Stomach (tissue), 9 donors: ENCODE results near the gene MITD1. TPM values are rescaled to one million over a fixed set of nuclear protein-coding genes. Genes with fewer than 3 reads are reported as not detected.
A peak's percentile ranks its signal among the peaks of the same experiment; 100 is the strongest.

Experiments used
- DNase-seq, 2 donors: peaks; one replicate each; pipeline versions ENCODE4 v3.0.0 to v3.0.0-alpha.2; 2013 to 2019
- H3K27ac ChIP-seq, 5 donors: fragments of 200-600 bp in 4 of 5; sonication (generic) in 4 of 5; one replicate each; pipeline ENCODE4 v1.5.1; 2013 to 2019; ENCODE audit warnings: mild to moderate bottlenecking in 1 of 5, moderate library complexity in 1 of 5
- H3K27me3 ChIP-seq, 3 donors: fragments of 200-600 bp; sonication (generic); one replicate each; pipeline ENCODE4 v1.5.1; 2017 to 2019; ENCODE audit warnings: mixed run types in 1 of 3
- H3K36me3 ChIP-seq, 4 donors: fragments of 200-600 bp; sonication (generic); 1 replicate in 3 of 4; 2 replicates in 1 of 4; pipeline ENCODE4 v1.5.1; 2016 to 2019
- H3K4me1 ChIP-seq, 4 donors: fragments of 200-600 bp; sonication (generic); one replicate each; pipeline ENCODE4 v1.5.1; 2016 to 2019
- H3K4me3 ChIP-seq, 4 donors: fragments of 200-600 bp; sonication (generic) in 3 of 4; one replicate each; pipeline ENCODE4 v1.5.1; 2016 to 2019; ENCODE audit warnings: mild to moderate bottlenecking in 1 of 4
- H3K9me3 ChIP-seq, 4 donors: fragments of 200-600 bp; sonication (generic); one replicate each; pipeline ENCODE4 v1.5.1; 2016 to 2019
- EP300 ChIP-seq: sonication (generic); formaldehyde crosslinking; IDR thresholded peaks from one replicate; pipeline ENCODE4 v1.6.1; 2017; ENCODE audit warnings: antibody characterized with exemption
- POLR2A ChIP-seq, 4 donors: fragments of 450-650 bp; IDR thresholded peaks; one replicate each; pipeline ENCODE4 v1.6.1; 2016; ENCODE audit warnings: antibody characterized with exemption in 4 of 4, control low read depth in 2 of 4, mild to moderate bottlenecking in 1 of 4, moderate library complexity in 1 of 4
- POLR2AphosphoS5 ChIP-seq, 3 donors: sonication (generic); formaldehyde crosslinking; IDR thresholded peaks; one replicate each; pipeline ENCODE4 v1.6.1; 2016; ENCODE audit warnings: antibody characterized with exemption in 3 of 3
- WGBS, 5 donors: extraction: QIAGEN DNeasy Blood & Tissue Kit in 3 of 5; methylation state at CpG; one replicate each; pipeline versions ENCODE4 v1.1.5 to v1.1.7; 2013 to 2018; 5-methylcytosine and 5-hydroxymethylcytosine counted together
- intact Hi-C: fragments of 100-400 bp; cut with DNase I; formaldehyde crosslinking; loops from one replicate; pipeline ENCODE4 v1.15.1; 2023; ENCODE audit warnings: low total_unique reads
- polyA plus RNA-seq, 3 donors: library from polyadenylated mRNA; stranded (reverse); fragments of 200-250 nt; gene quantifications; one replicate each; pipeline ENCODE4 v1.2.3, GENCODE V29; 2013
- total RNA-seq, 5 donors: library from RNA; depleted of rRNA; stranded (reverse); fragments of >200 nt; gene quantifications; one replicate each; pipeline versions ENCODE4 v1.1.0 to v1.2.3, GENCODE V29; 2014 to 2016
- TF ChIP-seq, protein P1 (sequence below), 7 experiments: fragments of 450-650 bp in 4 of 7; fragments of 200-600 bp in 3 of 7; sonication (generic) in 3 of 7; IDR thresholded peaks; one replicate each; pipeline ENCODE4 v1.5.1; 2016 to 2019; ENCODE audit warnings: antibody characterized with exemption in 7 of 7, control low read depth in 2 of 7, mild to moderate bottlenecking in 1 of 7
- donor health status: healthy with polysubstance abuse.
- donor health status: Bipolar disorder and iron deficiency.
- donor health status: healthy.

The MITD1 gene
- total and polyA plus RNA-seq, 8 donors = 2.0 to 132 (median 33.5) TPM

DNA sequence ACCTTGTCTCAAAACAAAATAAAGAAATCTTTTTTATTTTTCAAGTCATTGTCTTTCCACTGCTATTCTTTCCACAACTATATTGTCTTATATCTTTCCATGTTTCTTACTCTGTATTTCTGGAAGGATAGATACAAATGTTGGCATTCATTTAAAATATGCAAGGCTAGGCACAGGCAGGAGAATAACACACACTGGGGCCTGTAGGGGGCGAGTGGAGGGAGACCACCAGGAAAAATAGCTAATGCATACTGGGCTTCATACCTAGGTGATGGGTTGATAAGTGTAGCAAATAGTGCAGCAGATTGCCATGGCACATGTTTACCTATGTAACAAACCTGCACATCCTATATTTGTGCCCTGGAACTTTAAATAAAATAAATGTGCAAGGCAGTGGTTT, 9.7 kb upstream of the MITD1 start:
- Histone ChIP-seq H3K4me3 (no peak overlapping the region), H3K36me3 (peaks cover 14 to 89% (median 86%) of the 10 kb centered on the region in 4 donors), H3K27ac (no peak overlapping the region), H3K9me3 (no peaks in the 10 kb centered on the region), H3K4me1 (peaks cover 0 to 2% (median under 1%) of the 10 kb centered on the region in 4 donors), H3K27me3 (no peaks in the 10 kb centered on the region)
- no peak for DNase-seq
- TF ChIP-seq, protein P1, sequence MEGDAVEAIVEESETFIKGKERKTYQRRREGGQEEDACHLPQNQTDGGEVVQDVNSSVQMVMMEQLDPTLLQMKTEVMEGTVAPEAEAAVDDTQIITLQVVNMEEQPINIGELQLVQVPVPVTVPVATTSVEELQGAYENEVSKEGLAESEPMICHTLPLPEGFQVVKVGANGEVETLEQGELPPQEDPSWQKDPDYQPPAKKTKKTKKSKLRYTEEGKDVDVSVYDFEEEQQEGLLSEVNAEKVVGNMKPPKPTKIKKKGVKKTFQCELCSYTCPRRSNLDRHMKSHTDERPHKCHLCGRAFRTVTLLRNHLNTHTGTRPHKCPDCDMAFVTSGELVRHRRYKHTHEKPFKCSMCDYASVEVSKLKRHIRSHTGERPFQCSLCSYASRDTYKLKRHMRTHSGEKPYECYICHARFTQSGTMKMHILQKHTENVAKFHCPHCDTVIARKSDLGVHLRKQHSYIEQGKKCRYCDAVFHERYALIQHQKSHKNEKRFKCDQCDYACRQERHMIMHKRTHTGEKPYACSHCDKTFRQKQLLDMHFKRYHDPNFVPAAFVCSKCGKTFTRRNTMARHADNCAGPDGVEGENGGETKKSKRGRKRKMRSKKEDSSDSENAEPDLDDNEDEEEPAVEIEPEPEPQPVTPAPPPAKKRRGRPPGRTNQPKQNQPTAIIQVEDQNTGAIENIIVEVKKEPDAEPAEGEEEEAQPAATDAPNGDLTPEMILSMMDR (IDR thresholded peaks at IDR 0.05) = no peak
- TF ChIP-seq EP300 (no peak), POLR2A (IDR thresholded peaks at IDR 0.05) (no peak), POLR2AphosphoS5 (IDR thresholded peaks at IDR 0.05) (no peak)
- WGBS, 5 donors = 85 to 87% (median 86%) methylated on average over 1 of the region's 1 CpG
- intact Hi-C loops = no loop called here

DNA sequence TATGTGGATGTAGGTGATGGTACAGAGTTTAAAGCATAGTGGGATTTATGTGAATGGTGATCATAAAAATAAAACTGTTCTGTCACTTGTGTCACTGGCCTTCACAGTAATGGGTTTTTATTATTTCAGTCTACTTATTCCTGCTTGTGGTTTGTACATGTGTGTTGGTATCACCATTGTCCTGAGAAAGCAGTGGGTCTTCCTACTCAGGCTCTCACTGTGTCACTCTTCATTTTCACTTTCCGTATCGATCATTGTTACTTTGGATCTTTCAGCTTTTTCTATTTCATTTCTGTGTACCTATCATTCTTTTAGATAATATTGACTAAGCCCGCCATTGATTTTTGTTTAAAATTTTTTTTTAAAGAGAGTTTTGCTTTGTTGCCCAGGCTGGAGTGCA, 7.5 kb upstream of the MITD1 start:
- no peak overlapping the region for H3K4me3 ChIP-seq
- peaks cover 10 to 67% (median 65%) of the 10 kb centered on the region in 4 donors for H3K36me3 ChIP-seq
- 93 to 98% (median 96%) methylated on average over 3 of the region's 3 CpGs for WGBS, 5 donors
- intact Hi-C loops = loop anchor here (10.0 kb wide), 1 partner anchor 146 kb away; the partner anchor contains the start of genes EIF5B and TXNDC9
- H3K4me1 ChIP-seq = peaks cover 0 to 19% (median 7%) of the 10 kb centered on the region in 4 donors
- H3K27me3 ChIP-seq = no peaks in the 10 kb centered on the region
- no peak for TF ChIP-seq EP300
- TF ChIP-seq, protein P1 (IDR thresholded peaks at IDR 0.05) = no peak
- no peak for TF ChIP-seq POLR2AphosphoS5 (IDR thresholded peaks at IDR 0.05)
- TF ChIP-seq POLR2A (IDR thresholded peaks at IDR 0.05) = no peak
- no peaks in the 10 kb centered on the region for H3K9me3 ChIP-seq
- DNase-seq = no peak
- no peak overlapping the region for H3K27ac ChIP-seq

DNA sequence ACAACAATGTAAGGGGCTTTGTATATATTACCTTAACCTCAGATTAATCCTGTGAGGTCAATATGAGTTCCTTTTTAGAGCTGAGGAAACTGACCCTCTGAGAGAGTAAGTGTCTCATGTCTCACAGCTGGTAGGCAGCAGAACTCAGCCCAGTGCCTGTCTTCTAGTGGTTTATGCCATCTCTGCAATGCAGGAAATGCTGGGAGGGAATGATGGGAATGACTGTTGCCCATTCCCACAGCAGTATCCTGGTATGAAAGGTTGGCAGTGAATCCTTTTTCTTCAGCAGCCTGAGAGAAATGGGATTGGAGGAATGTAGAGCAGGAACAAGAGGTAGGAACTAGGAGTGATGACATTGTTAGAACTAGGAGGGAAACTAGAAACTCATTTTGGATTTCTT, 6.2 kb upstream of the MITD1 start:
- Histone ChIP-seq H3K9me3 (no peaks in the 10 kb centered on the region), H3K4me3 (no peak overlapping the region), H3K27me3 (no peaks in the 10 kb centered on the region), H3K4me1 (peaks cover 6 to 32% (median 21%) of the 10 kb centered on the region in 4 donors), H3K27ac (no peak overlapping the region), H3K36me3 (peaks cover 10 to 54% (median 52%) of the 10 kb centered on the region in 4 donors)
- intact Hi-C loops = loop anchor here (10.0 kb wide), 1 partner anchor 148 kb away; the partner anchor contains the start of genes EIF5B and TXNDC9
- no peak for TF ChIP-seq EP300
- no peak for TF ChIP-seq POLR2AphosphoS5 (IDR thresholded peaks at IDR 0.05)
- TF ChIP-seq, protein P1 (IDR thresholded peaks at IDR 0.05) = no peak
- no peak for TF ChIP-seq POLR2A (IDR thresholded peaks at IDR 0.05)
- no peak for DNase-seq

DNA sequence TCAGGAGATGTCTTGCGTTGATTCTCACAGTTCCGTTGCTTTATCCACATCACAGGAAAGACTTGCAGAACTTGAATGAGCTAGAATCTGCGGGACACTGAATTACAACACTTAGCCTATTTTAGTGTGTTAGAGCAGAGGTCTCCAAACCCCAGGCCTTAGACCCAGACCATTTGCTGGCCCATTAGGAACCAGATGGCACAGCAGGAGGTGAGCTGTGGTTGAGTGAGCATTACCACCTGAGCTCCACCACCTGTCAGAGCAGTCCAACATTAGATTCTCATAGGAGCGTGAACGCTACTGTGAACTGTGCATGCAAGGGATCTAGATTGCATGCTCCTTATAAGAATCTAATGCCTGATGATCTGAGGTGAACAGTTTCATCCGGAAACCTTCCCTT, 4.0 kb upstream of the MITD1 start:
- DNase-seq = no peak
- Histone ChIP-seq H3K36me3 (peaks cover 10 to 32% (median 30%) of the 10 kb centered on the region in 4 donors), H3K4me1 (peaks cover 18 to 45% (median 34%) of the 10 kb centered on the region in 4 donors), H3K9me3 (no peaks in the 10 kb centered on the region), H3K4me3 (no peak overlapping the region), H3K27me3 (no peaks in the 10 kb centered on the region), H3K27ac (no peak overlapping the region)
- 62 to 93% (median 77%) methylated on average over 6 of the region's 6 CpGs for WGBS, 5 donors
- TF ChIP-seq POLR2AphosphoS5 (IDR thresholded peaks at IDR 0.05) (no peak), POLR2A (IDR thresholded peaks at IDR 0.05) (no peak), EP300 (no peak)
- intact Hi-C loops = loop anchor here (10.0 kb wide), 1 partner anchor 150 kb away; the partner anchor contains the start of genes EIF5B and TXNDC9

DNA sequence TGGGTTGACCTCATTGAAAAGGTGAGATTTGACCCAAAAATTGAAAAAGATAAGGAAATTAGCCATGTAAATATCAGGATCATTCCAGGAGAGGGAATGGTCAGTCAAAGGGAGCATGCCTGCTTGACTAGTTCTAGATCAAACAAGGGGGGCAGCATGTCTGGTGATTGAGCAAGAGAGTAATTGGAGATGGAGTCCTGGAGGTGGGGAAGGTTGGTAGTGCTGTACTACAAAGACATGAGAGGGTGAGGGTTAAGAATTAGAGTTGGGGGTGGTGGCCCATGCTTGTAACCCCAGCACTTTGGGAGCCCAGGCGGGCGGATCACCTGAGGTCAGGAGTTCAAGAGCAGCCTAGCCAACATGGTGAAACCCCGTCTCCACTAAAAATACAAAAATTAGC, 2.2 kb upstream of the MITD1 start:
- peak in 1 of 2 donors; percentile 50 for DNase-seq
- no peak for TF ChIP-seq EP300
- no peak for TF ChIP-seq POLR2AphosphoS5 (IDR thresholded peaks at IDR 0.05)
- TF ChIP-seq POLR2A (IDR thresholded peaks at IDR 0.05) = no peak
- TF ChIP-seq, protein P1 (IDR thresholded peaks at IDR 0.05) = no peak
- H3K4me1 ChIP-seq = peaks cover 29 to 60% (median 48%) of the 10 kb centered on the region in 4 donors
- no peaks in the 10 kb centered on the region for H3K27me3 ChIP-seq
- no peak overlapping the region for H3K27ac ChIP-seq
- no peaks in the 10 kb centered on the region for H3K9me3 ChIP-seq
- H3K4me3 ChIP-seq = no peak overlapping the region
- peaks cover 4 to 14% (median 13%) of the 10 kb centered on the region in 4 donors for H3K36me3 ChIP-seq
- 76 to 95% (median 81%) methylated on average over 3 of the region's 3 CpGs for WGBS, 5 donors
- intact Hi-C loops = loop anchor here (10.0 kb wide), 1 partner anchor 152 kb away; the partner anchor contains the start of genes EIF5B and TXNDC9
